Measurements from ENCODE around the gene SPSB4. TPM values are rescaled to one million over a fixed set of nuclear protein-coding genes. Genes with fewer than 3 reads are reported as not detected.
"Not testable (repeated sequence)": the region's sequence is repeated elsewhere in the genome, so short reads cannot be mapped to it uniquely, and the experiment has no call there.

Gene SPSB4
- polyA plus RNA-seq (2013, experiment 1 of 2; ENCODE audit: insufficient read length), result 0.46 TPM
- polyA plus RNA-seq (2013, experiment 2 of 2; ENCODE audit: insufficient read length), result 0.73 TPM

DNA sequence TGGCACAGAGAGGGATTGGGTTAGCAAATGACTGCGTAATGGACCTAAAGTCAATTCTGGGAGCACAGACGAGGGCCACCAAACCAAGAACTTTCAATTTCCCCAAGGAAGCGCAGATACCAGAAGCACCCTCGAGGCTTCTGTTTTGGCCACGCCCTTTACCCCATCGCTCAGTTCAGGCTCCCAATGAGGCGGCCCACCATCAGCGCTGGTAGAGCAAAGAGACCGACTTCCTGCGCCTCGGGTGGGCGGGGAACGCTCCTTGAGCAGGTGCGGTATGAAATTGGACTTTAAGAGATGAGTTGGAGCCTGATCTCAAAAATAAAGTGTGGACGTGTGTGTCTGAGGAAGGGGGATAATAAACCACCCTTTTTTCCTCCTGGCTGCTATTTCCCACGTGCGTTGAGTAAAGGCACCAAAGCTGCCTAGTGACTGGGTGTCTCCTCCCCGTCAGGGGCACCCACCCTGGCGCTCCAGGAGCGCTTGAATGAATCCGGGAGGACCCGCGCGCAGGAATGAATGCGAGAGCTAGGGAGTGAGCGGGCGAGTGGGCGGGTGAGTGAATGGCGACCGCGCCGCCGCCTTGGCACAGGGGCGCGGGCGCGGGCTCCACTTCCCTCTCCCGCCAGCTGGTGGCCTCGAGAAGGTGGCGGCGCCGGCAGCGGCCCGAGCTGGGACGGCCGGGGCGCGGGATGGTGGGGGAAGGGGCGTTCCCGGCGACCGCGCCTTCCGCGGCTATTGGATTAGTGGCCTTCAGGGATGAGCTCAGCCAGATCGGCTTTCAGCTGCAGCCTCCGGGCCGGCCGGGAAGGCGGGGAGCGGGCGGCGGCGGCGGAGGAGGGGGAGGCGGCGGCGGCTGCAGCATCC, at the start of gene SPSB4:
Gene SPSB4 (plus strand): TSS at position 772 of the 867 bp plus-strand sequence. CDS start 14,758 bp downstream, outside the sequence.
- DNase-seq, result peak; percentile 75

DNA sequence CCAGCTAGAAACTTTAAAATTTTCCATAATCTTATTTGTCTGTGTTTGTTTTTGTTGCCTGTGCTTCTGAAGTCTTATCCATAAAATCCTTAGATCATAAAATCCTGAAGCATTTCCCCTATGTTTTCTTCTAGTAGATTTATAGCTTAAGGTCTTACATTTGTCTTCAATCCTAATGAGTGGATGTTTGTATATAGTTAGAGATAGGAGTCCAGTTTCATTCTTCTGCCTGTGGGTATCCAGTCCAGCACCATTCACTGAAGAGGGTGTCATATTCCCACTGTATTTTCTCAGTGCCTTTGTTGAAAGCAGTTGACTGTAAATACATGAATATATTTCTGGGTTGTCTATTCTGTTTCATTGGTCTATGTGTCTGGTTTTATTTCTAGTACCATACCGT, 44.8 kb upstream of the SPSB4 start:
- DNase-seq, result no peak

DNA sequence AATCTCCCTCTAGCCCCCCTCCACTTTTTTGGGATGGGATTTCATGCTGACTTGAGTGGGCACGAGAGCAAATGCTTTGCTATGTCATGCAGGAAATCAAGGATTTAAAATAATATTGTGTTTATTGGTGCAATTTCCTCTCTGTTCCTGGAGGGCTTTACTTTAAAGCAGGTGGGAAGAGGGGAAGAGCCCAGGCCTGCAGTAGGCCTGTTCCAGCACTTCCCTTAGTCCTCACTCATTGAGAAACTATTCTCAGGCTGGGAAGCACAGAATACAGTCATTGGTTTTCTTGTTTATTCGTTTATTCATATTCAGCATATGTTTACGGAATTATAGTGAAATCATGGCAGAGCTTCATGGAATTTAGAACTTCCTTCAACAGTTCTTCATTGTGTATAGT, 41.7 kb upstream of the SPSB4 start:
- DNase-seq, result no peak

DNA sequence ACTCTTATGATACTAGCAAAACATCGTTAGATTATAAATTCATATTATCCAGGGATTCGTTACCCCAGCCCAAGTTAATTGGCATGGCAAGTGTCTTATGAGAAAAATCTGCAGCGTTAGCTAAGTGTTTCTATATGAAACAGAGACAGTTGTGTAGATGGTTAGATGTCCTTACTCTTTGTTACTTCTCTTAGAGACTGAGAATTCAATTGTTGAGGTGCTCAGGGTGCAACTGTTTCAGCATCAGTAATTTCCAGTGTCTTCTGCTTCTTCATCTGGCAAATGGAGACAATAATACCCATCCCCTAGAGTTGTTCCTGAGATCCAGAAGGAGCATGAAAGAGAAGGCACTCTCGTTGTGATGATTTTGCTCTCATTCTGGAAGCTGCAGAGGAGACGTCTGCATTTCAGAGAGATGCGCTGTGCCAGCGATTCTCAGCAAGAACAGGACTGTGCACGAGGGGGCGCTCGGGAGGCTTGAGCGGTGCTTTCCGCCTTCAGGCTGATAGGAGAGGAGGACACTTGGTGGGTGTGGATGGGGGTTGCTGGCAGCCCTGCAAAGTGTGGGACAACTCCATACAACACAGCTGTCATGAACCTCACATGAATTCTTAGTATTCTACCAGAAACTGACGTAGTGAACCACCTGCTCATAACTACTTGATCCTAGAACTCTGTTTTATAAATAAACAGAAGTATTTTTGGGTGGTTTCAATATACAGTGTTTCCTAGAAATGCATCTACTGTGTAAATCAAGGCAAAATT, 39.7 kb upstream of the SPSB4 start:
- peak; percentile 61 for DNase-seq

DNA sequence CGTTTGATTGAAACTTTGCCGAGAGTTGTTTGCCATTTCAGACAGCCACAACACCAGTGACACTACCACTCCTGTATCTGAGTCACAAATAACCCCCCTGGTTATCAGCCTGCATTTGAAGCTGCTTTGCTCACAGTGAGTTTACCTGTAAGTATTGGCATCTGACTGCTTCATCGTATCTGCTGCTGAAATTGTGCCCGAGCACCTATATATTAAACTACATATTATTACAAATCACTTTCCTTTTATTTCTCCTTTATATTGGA, 39.2 kb upstream of the SPSB4 start:
- no peak for DNase-seq

DNA sequence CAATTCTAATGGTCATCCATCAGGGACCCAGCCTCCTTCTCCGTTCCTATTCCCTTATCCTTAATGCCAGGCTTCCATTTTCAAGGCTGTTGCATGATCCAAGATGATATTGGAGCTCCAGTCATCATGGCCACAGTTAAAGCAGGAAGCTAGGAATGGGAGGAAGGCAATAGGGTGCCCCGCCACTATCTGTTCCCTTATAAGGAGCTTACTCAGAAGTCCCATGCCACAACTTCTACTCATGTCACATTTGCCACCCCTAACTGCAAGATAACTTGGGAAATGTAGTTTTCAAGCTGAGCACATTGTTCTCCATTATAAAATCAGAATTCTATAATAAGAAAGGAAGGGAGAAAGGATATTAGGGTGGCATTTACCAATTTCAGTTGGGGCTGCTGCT, 38.6 kb upstream of the SPSB4 start:
- DNase-seq, result peak; percentile 15

DNA sequence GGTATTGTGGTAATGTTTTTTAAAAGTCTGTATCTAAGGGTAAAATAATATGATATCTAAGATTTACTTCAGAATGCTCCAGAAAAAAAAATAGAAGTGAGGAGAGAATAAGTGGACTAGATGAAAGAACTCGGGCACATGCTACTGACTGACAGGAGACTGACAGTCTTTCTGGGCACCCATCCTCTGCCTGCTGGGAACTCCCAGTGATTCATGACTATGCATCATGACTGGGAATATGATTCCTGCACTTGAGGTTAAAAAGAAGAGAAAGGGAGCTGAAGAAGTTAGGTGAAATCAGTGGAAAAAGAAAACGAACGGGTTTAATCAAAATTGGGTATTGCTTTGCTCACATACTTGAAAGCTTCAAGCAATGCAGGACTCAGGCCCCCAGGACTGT, 35.7 kb upstream of the SPSB4 start:
- DNase-seq, result no peak

DNA sequence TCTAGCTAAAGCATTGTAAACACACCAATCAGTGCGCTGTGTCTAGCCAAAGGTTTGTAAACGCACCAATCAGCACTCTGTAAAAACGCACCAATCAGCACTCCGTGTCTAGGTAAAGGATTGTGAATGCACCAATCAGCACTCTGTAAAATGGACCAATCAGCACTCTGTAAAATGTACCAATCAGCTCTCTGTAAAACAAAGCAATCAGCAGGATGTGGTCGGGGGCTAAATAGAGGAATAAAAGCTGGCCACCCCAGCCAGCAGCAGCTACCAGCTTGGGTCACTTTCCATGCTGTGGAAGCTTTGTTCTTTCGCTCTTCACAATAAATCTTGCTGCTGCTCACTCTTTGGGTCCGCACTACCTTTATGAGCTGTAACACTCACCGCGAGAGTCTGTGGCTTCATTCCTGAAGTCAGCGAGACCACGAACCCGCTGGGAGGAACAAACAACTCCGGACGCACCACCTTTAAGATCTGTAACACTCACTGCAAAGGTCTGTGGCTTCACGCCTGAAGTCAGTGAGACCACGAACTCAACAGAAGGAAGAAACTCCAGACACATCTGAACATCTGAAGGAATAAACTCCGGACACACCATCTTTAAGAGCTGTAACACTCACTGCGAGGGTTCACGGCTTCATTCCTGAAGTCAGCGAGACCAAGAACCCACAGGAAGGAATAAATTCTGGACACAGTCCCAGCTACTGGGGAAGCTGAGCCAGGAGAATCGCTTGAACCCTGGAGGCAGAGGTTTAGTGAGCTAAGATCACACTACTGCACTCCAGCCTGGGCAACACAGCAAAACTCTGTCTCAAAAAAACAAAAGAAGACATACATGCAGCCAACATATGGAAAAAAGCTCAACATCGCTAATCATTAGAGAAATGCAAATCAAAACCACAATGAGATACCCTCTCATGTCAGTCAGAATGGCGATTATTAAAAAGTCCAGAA, 33.5 kb upstream of the SPSB4 start:
- DNase-seq, result not testable (repeated sequence)

DNA sequence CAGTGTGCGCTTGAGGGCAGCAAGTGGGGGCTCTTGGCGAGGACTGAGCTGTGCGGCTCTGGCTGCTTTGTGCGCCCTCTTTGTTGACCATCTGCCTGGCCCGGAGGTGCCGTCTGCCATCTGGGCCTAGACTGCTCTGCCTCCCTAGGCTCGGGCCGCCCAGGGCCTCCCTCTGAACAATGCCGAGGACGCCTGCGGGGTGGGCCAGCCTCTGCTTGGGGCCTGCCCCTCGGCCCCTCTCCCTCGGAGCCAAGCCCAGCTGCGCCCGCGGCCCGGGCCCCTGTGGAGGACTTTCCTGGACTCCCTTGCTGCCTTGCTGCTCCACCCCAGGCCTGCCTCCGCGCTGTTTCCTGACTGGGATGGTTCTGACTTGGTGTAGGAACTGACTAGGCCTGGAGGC, 31.9 kb upstream of the SPSB4 start:
- DNase-seq, result no peak

DNA sequence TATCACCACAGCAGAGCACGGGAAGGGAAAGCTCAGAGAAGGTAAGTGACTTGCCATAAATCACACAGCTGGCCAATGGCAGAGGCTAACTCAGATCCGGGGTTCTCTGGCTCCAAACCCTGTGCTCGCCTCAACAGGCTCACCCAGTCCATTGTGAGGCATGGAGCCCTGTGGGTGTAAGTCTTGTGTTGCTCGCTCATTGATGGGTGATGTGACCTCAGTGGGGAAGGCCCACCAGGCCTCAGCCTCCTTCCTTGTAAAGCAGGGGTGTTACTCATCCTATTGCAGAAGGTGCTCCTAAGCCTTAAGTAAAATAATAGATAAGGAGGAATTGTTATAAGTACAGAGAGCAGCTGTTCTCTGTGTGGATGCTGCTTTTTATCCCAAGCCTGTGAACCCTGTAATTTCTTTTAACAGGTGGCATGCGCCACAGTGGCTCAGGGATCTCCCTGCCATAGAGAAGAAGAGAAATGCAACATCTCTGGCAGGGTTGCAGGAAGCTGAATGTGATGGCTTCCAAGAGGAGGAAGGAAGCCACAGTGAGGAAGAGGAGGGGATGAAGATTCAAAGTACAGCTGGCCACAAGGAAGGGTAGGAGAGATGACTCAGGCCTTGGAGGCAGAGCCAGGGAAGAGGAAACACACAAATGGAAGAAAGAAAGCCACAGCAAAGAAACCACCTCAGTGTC, 30.9 kb upstream of the SPSB4 start:
- DNase-seq, result no peak

DNA sequence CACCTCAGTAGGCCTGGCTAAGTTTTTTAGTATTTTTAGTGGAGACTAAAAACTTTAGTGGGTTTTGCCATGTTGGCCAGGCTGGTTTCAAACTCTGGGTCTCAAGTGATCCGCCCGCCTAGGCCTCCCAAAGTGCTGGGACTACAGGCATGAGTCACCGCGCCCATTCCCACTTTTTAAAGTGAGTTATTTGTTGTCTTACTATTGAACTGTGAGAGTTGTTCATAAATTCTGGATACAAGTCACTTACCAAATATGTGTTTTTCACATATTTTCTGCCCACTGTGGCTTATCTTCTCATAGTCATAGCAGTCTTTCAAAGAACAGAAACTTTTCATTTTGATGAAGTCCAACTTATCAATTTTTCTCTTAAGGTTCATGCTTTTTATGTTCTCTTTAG, 29.9 kb upstream of the SPSB4 start:
- DNase-seq, result peak; percentile 54

DNA sequence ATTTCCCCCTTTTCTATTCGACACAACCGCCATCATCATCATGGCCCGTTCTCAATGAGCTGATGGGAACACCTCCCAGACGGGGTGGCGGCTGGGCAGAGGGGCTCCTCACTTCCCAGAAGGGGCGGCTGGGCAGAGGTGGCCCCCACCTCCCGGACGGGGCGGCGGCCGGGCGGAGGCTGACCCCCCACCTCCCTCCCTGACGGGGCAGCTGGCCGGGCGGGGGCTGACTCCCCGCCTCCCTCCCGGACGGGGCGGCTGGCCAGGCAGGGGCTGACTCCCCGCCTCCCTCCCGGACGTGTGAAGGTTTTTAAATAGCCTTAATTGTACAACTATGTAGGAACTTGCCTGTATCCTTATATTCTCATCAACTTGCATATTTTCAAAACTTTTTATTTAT, 20.9 kb upstream of the SPSB4 start:
- no peak for DNase-seq

DNA sequence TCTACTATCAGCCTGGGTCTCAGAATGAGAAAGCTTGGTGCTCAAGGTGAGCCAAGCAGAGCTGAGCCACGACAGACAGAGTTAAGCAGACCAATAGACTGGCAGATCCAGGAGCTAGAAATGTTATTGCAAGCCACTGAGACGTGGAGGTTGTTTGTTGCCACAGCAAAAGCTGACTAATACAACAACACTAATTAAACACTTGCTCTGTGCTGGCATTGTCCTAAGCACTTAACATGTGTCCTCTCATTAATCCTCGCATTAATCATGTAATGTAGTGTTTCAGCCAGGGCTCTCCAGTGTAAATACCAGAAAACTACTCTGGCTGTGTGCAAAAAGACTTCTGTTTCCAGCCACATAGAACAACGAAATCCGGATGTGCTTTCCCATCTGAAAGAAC, 11.6 kb upstream of the SPSB4 start:
- no peak for DNase-seq

DNA sequence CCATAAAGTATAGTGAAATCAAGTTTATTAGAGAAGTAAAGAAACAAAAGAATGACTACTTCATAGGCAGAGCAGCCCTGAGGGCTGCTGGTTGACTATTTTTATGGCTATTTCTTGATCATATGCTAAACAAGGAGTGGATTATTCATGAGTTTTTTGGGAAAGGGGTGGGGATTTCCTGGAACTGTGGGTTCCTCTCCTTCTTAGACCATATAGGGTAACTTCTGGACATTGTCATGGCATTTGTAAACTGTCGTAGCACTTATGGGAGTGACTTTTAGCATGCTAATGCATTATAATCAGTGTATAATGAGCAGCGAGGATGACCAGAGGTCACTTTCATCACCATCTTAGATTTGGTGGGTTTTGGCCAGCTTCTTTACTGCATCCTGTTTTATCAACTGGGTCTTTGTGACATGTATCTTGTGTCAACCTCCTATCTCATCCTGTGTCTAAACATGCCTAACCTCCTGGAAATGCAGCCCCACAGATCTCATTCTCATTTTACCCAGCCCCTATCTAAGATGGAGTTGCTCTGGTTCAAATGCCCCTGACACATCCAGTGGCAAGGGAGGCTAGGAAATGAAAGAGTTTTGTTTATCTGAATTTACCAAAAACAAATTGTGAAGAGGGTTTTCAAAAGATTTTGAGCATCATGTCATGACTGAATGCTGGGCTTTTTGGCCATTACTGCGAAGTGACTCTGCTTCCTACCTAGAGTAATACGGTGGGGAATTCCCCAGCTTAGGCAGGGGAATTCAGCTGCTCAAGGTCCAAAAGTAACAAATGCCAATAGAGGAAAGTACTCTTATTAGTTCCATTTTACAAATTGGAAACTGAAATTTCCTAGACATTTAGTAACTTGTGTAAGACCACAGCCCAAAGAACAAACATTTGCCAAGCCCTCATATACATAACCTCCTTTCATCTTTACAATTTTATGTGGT, 6.2 kb upstream of the SPSB4 start:
- DNase-seq, result no peak

DNA sequence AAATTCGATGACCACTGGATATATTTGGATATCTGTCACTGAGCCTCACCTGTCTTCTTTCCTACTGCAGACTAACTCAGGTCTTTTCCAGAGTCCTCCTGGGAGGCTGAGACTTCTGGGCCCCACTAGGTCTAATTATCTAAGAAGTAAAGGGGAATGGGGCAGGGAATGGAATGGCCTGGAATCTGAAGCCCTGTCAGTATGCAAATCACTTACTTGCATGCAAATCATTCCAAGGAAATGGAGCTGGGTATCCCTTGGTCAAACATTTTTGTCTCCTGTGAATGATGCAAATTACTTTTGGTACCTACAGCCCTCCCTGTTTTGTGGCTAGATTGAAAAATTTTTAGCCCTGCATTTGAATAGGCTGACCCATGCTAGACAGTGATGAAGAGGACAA, 5.3 kb upstream of the SPSB4 start:
- no peak for DNase-seq

DNA sequence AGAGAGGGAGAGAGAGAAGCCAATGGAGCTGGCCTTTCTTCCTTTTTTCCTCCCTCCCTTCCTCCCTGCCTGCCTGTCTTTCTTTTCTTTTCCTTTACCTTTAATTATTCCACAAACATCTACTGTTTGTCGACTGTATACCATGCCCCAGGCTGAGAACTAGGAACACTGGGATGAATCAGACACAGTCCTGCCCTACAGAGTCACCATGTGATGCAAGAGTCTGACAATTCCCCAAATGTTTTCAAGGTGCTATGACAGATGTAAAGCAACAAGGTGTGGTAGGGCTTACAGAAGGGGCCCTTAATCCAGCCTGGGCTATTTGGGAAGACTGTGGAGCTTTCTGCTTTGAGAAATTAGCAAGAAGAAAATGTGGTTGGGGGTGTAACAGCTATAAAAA, 4.0 kb upstream of the SPSB4 start:
- no peak for DNase-seq

DNA sequence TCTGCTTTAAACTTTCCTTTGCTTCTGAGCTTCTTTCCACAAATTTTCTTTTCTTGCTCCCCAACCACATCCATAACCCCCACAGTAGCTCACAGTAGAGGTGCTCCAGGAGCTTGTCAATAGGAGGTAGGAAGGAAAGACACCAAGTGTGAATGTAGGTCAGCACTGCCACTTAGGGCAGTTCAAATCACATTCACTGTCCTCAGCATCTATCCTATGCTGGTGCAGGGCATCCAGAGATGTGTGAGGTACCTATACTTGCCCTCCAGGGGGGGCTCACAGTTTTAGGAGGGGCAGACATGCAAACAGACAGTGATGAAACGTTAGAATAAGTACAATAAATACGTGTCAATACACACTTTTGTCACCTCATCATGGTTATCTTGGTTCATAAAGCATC, 1.5 kb upstream of the SPSB4 start:
- no peak for DNase-seq

DNA sequence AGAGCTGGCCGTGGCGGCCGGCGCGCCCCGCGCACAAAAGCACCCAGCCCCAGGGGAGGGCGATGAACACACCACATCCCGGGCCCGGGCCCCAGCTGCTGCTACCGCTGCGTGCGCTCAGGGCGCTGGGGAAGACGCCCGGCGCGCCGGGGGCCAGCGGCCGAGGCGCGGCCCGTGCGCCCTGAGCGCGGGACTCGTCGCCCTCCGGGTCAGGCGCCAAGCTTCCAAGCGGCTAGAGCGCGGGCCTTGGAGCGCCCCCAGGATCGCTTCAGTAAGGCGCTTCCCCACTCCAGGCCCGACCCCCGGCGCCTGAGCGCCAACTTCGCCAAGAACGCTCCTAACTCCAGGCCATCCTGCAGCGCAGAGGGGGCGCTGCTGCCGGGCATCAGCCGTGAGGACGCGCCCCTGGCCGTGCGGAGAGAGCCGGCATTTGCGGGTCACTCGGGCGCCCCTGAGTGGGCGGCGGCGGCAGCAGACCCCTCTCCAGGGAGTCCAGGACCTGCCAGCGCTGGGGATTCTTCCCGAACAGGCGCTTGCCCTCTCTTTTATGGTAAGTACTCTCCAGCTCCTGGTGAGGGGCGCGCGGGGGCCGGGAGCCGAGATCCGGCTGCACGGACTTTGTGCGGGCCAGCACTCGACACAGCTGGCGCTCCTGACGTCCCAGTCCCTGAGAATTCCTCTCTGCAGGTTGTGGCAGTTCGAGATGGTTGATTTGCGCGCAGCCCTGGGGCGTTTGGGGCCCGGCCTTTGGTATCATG, 475 bp downstream of the SPSB4 start:
- peak; percentile 34 for DNase-seq

DNA sequence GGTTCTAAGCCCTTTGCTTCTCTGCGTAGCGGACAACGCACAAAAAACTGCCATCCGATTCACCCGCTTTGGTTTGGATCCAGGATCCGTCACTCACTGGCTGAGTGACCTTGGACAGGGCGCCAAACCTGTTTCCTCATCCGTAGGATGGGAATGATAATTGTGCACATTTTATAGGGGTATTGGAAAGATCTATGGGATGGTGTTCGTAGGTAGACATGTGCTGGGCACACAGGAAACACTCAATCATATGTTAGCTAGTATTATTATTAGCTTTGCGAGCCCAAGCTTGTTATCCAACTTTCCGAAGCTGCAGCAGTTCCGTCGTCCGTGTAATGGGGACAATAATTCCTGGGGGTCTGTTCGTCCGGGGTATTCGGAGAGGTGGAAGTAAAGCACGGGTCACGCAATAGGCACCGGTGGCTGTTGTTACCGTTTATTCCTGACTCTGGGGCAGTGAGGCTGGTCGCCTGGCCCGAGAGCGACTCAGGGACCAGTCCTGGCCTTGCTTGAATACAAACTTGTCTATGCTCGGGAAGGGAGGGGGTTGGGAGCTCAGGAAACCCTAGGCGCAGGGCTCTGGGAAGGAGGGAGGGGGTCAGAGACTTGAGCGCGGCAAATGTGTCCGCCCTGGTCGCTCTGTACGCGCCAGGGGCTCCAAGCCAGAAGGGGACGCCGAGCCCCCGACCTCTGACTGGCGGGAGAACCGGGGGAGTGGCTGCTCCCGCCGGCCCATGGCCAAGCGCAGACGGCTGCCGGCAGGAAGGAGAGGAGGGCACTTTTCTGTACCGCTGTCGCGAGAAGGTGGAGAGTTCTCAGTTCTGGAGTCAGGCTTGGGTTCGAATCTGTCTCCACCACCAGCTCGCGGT, 1.3 kb downstream of the SPSB4 start:
- DNase-seq, result no peak

All from fibroblast of skin of scalp (primary cell).